Mesodermal cell (in vitro differentiated cells): ENCODE measurements around the gene ASIC2.
"Not testable (repeated sequence)": the region's sequence is repeated elsewhere in the genome, so short reads cannot be mapped to it uniquely, and the experiment has no call there.

Source experiments
- H3K27ac ChIP-seq: 2 replicates; pipeline ENCODE4 v1.7.0; 2013; ENCODE audit warnings: mild to moderate bottlenecking, low read depth, low read length, moderate library complexity; ENCODE audit not compliant: severe bottlenecking
- H3K36me3 ChIP-seq: 2 replicates; pipeline ENCODE4 v1.7.1; 2013; ENCODE audit warnings: mild to moderate bottlenecking, low read length, moderate library complexity; ENCODE audit not compliant: control insufficient read depth, insufficient read depth
- H3K4me1 ChIP-seq: one replicate; pipeline ENCODE4 v1.7.1; 2013; ENCODE audit warnings: mild to moderate bottlenecking, low read length; ENCODE audit not compliant: insufficient read depth, control insufficient read depth, poor library complexity, severe bottlenecking
- H3K4me3 ChIP-seq: 2 replicates; pipeline ENCODE4 v1.7.0; 2013; ENCODE audit warnings: low read length, control low read depth, mild to moderate bottlenecking; ENCODE audit not compliant: insufficient read depth, poor library complexity, severe bottlenecking; ENCODE audit errors: extremely low read depth
- H3K9me3 ChIP-seq: 2 replicates; pipeline ENCODE4 v1.7.1; 2013; ENCODE audit warnings: mild to moderate bottlenecking, low read length, moderate library complexity; ENCODE audit not compliant: control insufficient read depth
- WGBS, 2 experiments: methylation state at CpG; one replicate each; pipeline ENCODE4 v1.1.5; 2013; ENCODE audit warnings: missing lambda C conversion rate in 2 of 2; ENCODE audit not compliant: insufficient coverage in 2 of 2; 5-methylcytosine and 5-hydroxymethylcytosine counted together

The ASIC2 gene

DNA sequence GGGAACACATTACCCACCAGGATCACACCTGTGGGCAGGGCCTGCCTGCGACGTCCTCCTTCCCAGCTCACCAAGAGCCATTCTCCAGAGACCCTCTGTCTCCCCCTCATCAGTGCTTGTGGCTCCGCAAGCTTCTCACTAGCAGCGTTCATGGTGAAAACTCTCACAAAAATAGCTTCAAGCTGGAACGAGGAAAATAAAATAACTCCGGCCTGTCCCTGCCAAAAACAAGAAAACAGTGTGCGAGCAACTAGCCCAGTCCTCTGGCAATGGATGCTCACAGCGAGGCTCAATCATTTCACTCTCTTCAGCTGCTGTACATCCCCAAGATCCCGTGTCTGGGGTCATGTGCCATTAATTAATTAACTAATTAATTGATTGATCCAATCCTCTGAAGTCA, 283.5 kb downstream of the ASIC2 start:
- Histone ChIP-seq H3K4me1 (peaks cover 17% of the 10 kb centered on the region), H3K4me3 (no peak overlapping the region), H3K27ac (no peak overlapping the region), H3K9me3 (no peaks in the 10 kb centered on the region), H3K36me3 (no peaks in the 10 kb centered on the region)
- WGBS, 2 experiments, result 96 to 98% methylated on average over 6 to 8 of the region's 9 CpGs

- no peak overlapping the region for H3K27ac ChIP-seq
- 82 to 92% methylated on average over 5 of the region's 7 CpGs for WGBS, 2 experiments
- H3K36me3 ChIP-seq, result no peaks in the 10 kb centered on the region
- H3K4me3 ChIP-seq, result no peak overlapping the region
- H3K9me3 ChIP-seq, result no peaks in the 10 kb centered on the region
- peaks cover 2% of the 10 kb centered on the region for H3K4me1 ChIP-seq
Observed at GRCh38 chr17:33007186-33007585, 285.9 kb downstream of the ASIC2 start.

- Histone ChIP-seq H3K27ac (no peak overlapping the region), H3K36me3 (no peaks in the 10 kb centered on the region), H3K4me3 (no peak overlapping the region), H3K9me3 (no peaks in the 10 kb centered on the region), H3K4me1 (peaks cover 7% of the 10 kb centered on the region)
- 86 to 91% methylated on average over 5 to 6 of the region's 6 CpGs for WGBS, 2 experiments
Observed at GRCh38 chr17:33002246-33002645, 290.8 kb downstream of the ASIC2 start.

DNA sequence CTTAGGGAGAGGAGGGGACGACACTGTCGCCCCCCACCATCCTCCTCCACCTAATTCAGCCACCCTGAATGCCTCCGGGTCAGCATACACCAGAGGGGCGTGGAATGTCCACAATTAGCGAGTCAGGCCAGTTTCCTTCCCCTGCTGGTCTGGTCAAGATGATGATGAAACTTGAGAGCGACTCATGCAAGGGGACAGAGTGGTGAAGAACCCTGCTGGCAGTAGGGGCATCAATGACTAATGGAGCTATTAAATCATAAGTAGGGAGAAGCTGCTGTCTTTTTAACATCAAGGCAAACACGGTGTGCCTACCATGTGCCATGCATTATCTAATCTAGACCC, 294.2 kb downstream of the ASIC2 start:
- 73 to 74% methylated on average over 3 of the region's 7 CpGs for WGBS, 2 experiments
- Histone ChIP-seq H3K36me3 (no peaks in the 10 kb centered on the region), H3K4me1 (peaks cover 7% of the 10 kb centered on the region), H3K4me3 (no peak overlapping the region), H3K9me3 (no peaks in the 10 kb centered on the region), H3K27ac (peak overlapping the region; percentile 51)

- H3K4me3 ChIP-seq, result no peak overlapping the region
- no peaks in the 10 kb centered on the region for H3K36me3 ChIP-seq
- H3K9me3 ChIP-seq, result no peaks in the 10 kb centered on the region
- WGBS, 2 experiments, result 3 to 5% methylated on average over 17 of the region's 18 CpGs
- H3K27ac ChIP-seq, result peak overlapping the region; percentile 51
- H3K4me1 ChIP-seq, result peaks cover 7% of the 10 kb centered on the region
Observed at GRCh38 chr17:32998111-32998886, 294.8 kb downstream of the ASIC2 start.

DNA sequence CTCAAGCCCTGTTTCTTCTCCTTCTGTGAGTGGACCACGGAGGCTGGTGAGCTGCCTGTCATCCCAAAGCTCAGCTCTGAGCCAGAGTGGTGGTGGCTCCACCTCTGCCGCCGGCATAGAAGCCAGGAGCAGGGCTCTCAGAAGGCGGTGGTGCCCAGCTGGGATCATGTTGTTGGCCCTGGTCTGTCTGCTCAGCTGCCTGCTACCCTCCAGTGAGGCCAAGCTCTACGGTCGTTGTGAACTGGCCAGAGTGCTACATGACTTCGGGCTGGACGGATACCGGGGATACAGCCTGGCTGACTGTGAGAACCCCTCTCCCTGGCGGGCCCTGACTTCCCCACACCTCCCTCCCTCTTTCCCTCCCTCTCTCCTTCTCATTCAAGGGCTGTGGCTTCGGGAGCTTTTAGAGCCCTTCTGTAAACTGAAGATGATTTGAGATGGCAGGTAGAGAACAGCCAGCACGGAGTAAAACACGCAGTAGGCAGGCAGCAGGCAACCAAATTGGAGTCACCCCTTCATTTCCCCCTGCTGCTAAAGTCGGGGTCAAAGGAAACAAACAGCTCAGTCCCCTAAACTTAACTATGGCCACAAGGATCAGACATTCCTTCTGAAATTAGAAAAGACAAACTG, 297.6 kb downstream of the ASIC2 start:
- Histone ChIP-seq H3K4me1 (peaks cover 12% of the 10 kb centered on the region), H3K4me3 (no peak overlapping the region), H3K27ac (no peak overlapping the region), H3K9me3 (no peaks in the 10 kb centered on the region), H3K36me3 (no peaks in the 10 kb centered on the region)
- WGBS, 2 experiments, result 89 to 92% methylated on average over 9 to 12 of the region's 14 CpGs

DNA sequence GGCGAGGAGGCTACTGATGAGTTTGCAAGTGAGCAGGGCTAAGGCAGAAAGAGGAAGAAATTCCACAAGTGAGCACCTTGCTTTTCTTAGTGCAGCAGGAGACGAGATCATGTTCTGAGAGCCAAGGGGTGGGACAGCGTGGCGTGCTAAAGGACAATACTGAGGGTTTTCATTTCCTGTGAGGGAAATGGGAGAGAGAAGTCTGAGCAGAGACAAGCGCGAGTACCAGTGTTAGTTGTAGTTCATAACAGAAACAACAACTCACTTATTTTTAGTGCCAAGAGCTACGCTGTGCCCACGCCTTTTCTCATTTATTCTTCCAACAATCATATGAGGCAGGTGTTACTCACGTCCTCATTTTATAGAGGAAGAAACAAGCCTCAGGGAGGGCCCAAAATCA, 299.1 kb downstream of the ASIC2 start:
- 85 to 94% methylated on average over 3 to 5 of the region's 9 CpGs for WGBS, 2 experiments
- Histone ChIP-seq H3K4me3 (no peak overlapping the region), H3K27ac (no peak overlapping the region), H3K9me3 (no peaks in the 10 kb centered on the region), H3K36me3 (no peaks in the 10 kb centered on the region), H3K4me1 (peaks cover 10% of the 10 kb centered on the region)

GRCh38 chr17:32992321-32993033, 300.6 kb downstream of the ASIC2 start:
- Histone ChIP-seq H3K4me3 (no peak overlapping the region), H3K36me3 (no peaks in the 10 kb centered on the region), H3K27ac (no peak overlapping the region), H3K9me3 (no peaks in the 10 kb centered on the region), H3K4me1 (peaks cover 4% of the 10 kb centered on the region)
- 90 to 94% methylated on average over 12 to 13 of the region's 13 CpGs for whole genome bisulfite sequencing, 2 experiments

- WGBS, 2 experiments, result 78 to 80% methylated on average over 2 of the region's 3 CpGs
- H3K4me1 ChIP-seq, result peaks cover 4% of the 10 kb centered on the region
- no peak overlapping the region for H3K4me3 ChIP-seq
- no peak overlapping the region for H3K27ac ChIP-seq
- no peaks in the 10 kb centered on the region for H3K36me3 ChIP-seq
- no peaks in the 10 kb centered on the region for H3K9me3 ChIP-seq
Observed at GRCh38 chr17:32988481-32989101, 304.5 kb downstream of the ASIC2 start.

DNA sequence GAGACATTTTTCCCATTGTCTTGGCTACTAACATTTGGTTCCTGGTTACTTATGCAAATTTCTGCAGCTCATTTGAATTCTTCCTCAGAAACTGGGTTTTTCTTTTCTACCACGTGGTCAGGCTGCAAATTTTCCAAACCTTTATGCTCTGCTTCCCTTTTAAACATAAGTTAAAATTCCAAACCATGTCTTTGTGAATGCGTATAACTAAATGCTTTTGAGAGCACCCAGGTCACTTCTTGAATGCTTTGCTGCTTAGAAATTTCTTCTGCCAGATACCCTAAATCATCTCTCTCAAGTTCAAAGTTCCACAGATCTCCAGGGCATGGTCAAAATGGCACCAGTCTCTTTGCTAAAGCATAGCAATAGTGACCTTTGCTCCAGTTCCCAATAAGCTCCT, 305.2 kb downstream of the ASIC2 start:
- not testable (repeated sequence) for H3K36me3 ChIP-seq, H3K4me3 ChIP-seq, H3K9me3 ChIP-seq, H3K27ac ChIP-seq, H3K4me1 ChIP-seq
- WGBS, 2 experiments, result 55 to 59% methylated on average over 2 of the region's 2 CpGs
